CD4-positive, alpha-beta T cell treated with Interleukin-17A for 1 hour (primary cell): ENCODE measurements around the gene ATG7.

ENCODE experiments used
- DNase-seq: peaks from one replicate; pipeline ENCODE4 v3.0.0-alpha.2; 2020

Gene ATG7

DNA sequence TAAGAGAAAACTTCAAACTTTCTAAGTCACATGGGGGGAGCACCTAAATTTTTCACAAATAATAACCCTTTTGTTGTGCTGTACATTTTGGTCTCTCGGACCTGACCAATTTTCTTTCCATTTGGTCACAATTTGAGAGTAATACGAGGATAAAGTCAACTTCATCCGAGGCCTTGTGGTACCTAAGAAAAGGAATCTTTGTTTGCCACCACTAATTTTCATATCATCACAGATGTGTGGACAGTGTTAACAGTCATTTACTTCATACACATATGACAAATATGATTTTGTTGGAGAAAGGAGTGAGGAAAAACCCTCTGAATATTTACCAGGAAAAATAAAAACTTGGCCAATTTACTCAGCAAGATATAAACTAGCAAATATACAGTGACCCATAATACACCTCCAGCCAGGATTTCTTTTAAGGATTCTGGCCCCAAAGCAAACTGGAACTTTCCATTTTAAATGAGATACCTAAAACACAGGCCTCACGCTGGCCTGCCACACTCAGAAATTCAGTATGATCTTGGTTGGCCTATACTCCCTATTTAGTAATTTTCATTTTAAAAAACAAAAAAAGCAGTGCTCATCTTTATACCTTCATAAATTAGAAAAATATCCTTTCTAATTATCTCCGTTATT lies 330.8 kb downstream of the ATG7 start:
- no peak for DNase-seq

DNA sequence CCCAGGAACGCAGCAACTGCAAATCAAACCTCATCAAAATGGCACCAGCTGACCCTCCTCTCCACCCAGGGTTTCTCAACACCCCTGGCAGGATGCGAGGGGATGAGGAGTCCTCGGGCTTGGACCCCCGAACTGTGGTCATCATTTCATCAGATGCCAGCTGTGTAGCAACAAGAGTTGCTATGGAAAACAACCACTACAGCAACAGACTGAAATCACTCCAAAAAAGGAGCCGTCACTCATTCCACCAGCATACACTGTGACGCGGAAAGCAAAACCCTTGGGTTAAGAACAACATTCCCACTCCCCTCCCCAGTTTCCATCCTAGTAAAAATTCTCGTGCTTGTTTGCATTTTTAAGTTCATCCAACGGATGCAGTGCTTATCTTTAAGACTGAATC lies 331.4 kb downstream of the ATG7 start:
- DNase-seq = no peak

DNA sequence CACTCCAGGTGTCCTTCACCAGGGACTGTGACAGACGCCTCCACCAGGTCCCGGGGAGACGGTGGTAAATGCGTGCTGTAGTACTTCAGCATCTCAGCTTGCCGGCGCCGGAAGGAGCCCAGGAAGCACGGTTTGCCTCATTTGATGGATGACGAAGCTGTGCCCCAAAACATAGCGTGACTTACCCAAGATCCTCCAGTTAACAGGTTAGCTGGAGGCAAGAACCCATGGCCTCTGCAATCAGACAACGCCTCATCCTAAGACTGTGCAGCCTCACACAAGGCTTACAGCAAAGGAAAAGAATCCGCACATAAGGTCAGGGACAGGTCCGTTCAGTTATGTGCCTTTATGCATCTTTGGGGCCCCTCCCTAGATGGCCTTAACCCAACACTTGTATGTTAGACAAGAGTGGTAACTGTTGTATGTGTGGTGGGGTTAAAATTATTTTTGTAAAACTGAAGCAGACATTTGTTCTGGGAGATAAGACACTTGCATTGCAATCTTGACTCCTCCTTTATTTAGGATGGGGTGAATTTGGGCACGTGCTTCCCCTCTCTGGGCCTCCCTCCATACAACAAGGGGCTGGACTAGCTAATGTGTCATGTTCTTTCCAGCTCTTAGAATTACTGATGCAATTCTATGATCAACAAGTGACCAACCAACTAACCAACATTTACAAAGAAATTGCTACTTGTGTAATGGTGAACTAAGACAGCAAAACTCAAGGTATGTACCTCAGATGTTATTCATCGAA lies 332.1 kb downstream of the ATG7 start:
- DNase-seq = no peak

DNA sequence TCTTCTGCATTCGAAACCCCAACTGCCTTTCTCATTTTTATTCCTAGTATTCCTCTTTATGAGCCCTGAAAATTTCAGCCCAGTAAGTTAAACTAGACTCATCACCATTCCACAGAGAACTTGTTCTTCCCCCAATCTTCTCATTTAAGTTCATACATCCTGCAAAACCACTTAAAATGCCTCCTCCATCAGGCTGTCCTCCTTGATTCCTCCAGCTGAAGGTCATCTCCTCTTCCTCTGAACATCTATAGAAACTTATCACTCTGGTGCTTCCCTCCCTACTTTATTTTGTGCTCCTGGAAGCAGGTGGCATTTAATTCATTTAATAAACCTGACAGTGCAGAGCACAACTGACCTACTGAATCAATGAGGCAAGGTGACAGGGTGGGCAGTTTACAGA lies 333.2 kb downstream of the ATG7 start:
- DNase-seq = no peak

DNA sequence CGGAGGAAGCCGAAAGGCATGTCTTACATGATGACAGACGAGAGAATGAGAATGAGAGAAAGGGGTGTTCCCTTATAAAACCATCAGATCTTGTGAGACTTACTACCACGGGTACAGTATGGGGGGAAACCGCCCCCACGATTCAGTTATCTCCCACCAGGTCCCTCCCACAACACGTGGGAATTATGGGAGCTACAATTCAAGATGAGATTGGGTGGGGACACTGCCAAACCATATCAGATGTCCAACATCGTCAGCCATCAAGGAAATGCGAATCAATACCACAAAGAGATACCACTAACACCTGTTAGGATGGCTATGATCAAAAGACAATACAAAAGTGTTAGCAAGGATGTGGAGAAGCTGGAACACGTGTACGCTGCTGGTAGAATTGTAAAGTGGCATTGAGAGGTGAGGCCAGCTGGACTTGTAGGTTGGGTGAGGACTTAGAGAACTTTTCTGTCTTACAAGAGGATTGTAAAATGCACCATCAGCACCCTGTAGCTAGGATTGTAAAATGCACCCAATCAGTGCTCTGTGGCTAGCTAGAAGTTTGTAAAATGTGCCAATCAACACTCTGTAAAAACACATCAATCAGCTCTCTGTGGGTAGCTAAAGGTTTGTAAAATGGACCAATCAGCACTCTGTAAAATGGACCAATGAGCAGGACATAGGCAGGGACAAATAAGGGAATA lies 334.0 kb downstream of the ATG7 start:
- DNase-seq = no peak

DNA sequence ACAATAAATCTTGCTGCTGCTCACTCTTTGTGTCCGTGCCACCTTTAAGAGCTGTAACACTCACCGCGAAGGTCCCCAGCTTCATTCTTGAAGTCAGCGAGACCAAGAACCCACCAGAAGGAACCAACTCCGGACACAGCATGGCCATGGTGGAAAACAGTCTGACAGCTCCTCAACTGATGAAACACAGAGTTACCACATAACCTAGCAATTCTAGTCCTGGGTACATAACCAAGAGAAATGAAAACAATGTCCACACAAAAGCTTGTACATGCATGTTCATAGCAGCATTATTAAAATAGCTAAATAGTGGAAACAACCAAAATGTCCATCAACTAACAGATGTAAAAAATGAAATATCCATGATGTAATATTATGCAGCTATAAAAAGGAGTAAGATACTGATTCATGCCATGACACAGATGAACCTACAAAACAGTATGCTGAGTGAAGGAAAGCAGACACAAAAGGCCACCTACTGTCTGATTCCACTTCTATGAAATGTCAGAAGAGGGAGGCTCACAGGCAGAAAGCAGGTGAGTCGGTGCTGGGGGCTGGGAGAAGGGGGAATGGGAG lies 334.8 kb downstream of the ATG7 start:
- DNase-seq = no peak
